Measurements from ENCODE around the gene CIB4. TPM values are rescaled to one million over a fixed set of nuclear protein-coding genes. Genes with fewer than 3 reads are reported as not detected.

CIB4 gene
- total RNA-seq, 1 experiment from 2014 or later: not detected

- Histone ChIP-seq H3K36me3 (ENCODE audit: low read depth) (no peaks in the 10 kb centered on the region), H2AFZ (no peak overlapping the region), H3K9me2 (ENCODE audit: insufficient read depth) (no peaks in the 10 kb centered on the region), H3K9me3 (ENCODE audit: insufficient read depth, low read depth) (no peaks in the 10 kb centered on the region), H3K79me2 (ENCODE audit: low read depth) (no peaks in the 10 kb centered on the region), H3K4me2 (no peak overlapping the region), H4K20me1 (ENCODE audit: insufficient read depth) (no peaks in the 10 kb centered on the region), H3F3A (ENCODE audit: insufficient read depth, low read depth) (peaks cover 17% of the 10 kb centered on the region), H3K4me1 (replicated peaks; ENCODE audit: insufficient read depth) (peaks cover 20% of the 10 kb centered on the region), H3K27ac (no peak overlapping the region), H3K27me3 (ENCODE audit: insufficient read depth, low read depth) (no peaks in the 10 kb centered on the region), H3K4me3 (no peak overlapping the region)
- intact Hi-C loops (cut with micrococcal nuclease; ENCODE audit: unreplicated experiment): loop anchor here (10.0 kb wide), 1 partner anchor 242 kb away; the partner anchor contains the start of gene DPYSL5
- no TSS peak for BruUV-seq (replicated peaks)
- TF ChIP-seq, protein P1, sequence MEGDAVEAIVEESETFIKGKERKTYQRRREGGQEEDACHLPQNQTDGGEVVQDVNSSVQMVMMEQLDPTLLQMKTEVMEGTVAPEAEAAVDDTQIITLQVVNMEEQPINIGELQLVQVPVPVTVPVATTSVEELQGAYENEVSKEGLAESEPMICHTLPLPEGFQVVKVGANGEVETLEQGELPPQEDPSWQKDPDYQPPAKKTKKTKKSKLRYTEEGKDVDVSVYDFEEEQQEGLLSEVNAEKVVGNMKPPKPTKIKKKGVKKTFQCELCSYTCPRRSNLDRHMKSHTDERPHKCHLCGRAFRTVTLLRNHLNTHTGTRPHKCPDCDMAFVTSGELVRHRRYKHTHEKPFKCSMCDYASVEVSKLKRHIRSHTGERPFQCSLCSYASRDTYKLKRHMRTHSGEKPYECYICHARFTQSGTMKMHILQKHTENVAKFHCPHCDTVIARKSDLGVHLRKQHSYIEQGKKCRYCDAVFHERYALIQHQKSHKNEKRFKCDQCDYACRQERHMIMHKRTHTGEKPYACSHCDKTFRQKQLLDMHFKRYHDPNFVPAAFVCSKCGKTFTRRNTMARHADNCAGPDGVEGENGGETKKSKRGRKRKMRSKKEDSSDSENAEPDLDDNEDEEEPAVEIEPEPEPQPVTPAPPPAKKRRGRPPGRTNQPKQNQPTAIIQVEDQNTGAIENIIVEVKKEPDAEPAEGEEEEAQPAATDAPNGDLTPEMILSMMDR (conservative IDR thresholded peaks at IDR 0.05): no peak
- no peak for TF ChIP-seq EZH2 (IDR thresholded peaks at IDR 0.05; ENCODE audit: low read depth)
- DNase-seq: no peak
- POLR2A ChIA-PET (ENCODE audit: unreplicated experiment): interaction anchor here (0.6 to 0.7 kb wide), 2 partner anchors 10 to 512 kb away, joined by 4 read pairs; no protein-coding TSS in a partner anchor
- CTCF ChIA-PET: interaction anchor here (0.8 kb wide), 1 partner anchor 154 kb away, joined by 4 read pairs; no protein-coding TSS in a partner anchor
Measured at GRCh38 chr2:26602575-26602974, 38.6 kb downstream of the CIB4 start.

DNA sequence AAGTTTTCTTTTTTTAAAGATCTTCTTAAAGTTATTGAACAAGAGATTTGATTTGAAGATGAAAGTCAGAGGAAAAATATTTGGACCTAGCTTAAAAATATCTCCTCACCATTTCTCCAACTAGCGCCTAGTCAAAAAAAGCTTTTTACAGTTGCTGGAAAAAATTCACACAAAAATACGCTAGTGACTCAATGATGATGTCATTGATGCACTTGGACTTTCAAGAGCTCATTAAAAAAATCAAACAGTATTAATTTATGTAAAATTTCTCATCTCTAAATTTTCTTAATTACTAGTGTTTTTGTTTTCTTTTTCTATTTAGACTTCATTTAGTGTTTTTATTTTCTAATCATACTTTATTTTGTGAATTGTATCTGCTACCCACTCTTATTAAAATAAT is 41.8 kb downstream of the CIB4 start:
- Histone ChIP-seq H3K36me3 (ENCODE audit: low read depth) (no peaks in the 10 kb centered on the region), H3K4me1 (replicated peaks; ENCODE audit: insufficient read depth) (no peaks in the 10 kb centered on the region), H3K79me2 (ENCODE audit: low read depth) (no peaks in the 10 kb centered on the region), H3K27ac (no peak overlapping the region), H3K27me3 (ENCODE audit: insufficient read depth, low read depth) (peaks cover 13% of the 10 kb centered on the region), H3F3A (ENCODE audit: insufficient read depth, low read depth) (no peaks in the 10 kb centered on the region), H4K20me1 (ENCODE audit: insufficient read depth) (no peaks in the 10 kb centered on the region), H3K9me2 (ENCODE audit: insufficient read depth) (no peaks in the 10 kb centered on the region), H2AFZ (no peak overlapping the region), H3K4me3 (no peak overlapping the region), H3K9me3 (ENCODE audit: insufficient read depth, low read depth) (no peaks in the 10 kb centered on the region), H3K4me2 (no peak overlapping the region)
- ChIA-PET CTCF (no interaction called here), POLR2A (ENCODE audit: unreplicated experiment) (interaction anchor here (0.7 kb wide), 1 partner anchor 14 kb away, joined by 3 read pairs; no protein-coding TSS in a partner anchor)
- no peak for DNase-seq
- TF ChIP-seq EZH2 (IDR thresholded peaks at IDR 0.05; ENCODE audit: low read depth): no peak
- TF ChIP-seq, protein P1 (conservative IDR thresholded peaks at IDR 0.05): no peak
- no TSS peak for BruUV-seq (replicated peaks)
- intact Hi-C loops (cut with micrococcal nuclease; ENCODE audit: unreplicated experiment): no loop called here

- Histone ChIP-seq H3K4me3 (no peak overlapping the region), H3F3A (ENCODE audit: insufficient read depth, low read depth) (no peaks in the 10 kb centered on the region), H3K4me2 (no peak overlapping the region), H3K79me2 (ENCODE audit: low read depth) (no peaks in the 10 kb centered on the region), H3K27ac (no peak overlapping the region), H2AFZ (no peak overlapping the region), H3K9me3 (ENCODE audit: insufficient read depth, low read depth) (no peaks in the 10 kb centered on the region), H3K27me3 (ENCODE audit: insufficient read depth, low read depth) (peaks cover 17% of the 10 kb centered on the region), H3K4me1 (replicated peaks; ENCODE audit: insufficient read depth) (no peaks in the 10 kb centered on the region), H3K36me3 (ENCODE audit: low read depth) (no peaks in the 10 kb centered on the region), H3K9me2 (ENCODE audit: insufficient read depth) (no peaks in the 10 kb centered on the region), H4K20me1 (ENCODE audit: insufficient read depth) (no peaks in the 10 kb centered on the region)
- no peak for TF ChIP-seq EZH2 (IDR thresholded peaks at IDR 0.05; ENCODE audit: low read depth)
- TF ChIP-seq, protein P1 (conservative IDR thresholded peaks at IDR 0.05): no peak
- no peak for DNase-seq
- intact Hi-C loops (cut with micrococcal nuclease; ENCODE audit: unreplicated experiment): no loop called here
- POLR2A ChIA-PET (ENCODE audit: unreplicated experiment): interaction anchor here (0.7 kb wide), 1 partner anchor 14 kb away, joined by 3 read pairs; no protein-coding TSS in a partner anchor
- CTCF ChIA-PET: no interaction called here
- no TSS peak for BruUV-seq (replicated peaks)
Measured at GRCh38 chr2:26598996-26599373, 42.2 kb downstream of the CIB4 start.

Data from PC-9 (cell line).